A549 (cell line): ENCODE measurements around the gene TMC5. TPM values are rescaled to one million over a fixed set of nuclear protein-coding genes. Genes with fewer than 3 reads are reported as not detected.
"Not testable (repeated sequence)": the region's sequence is repeated elsewhere in the genome, so short reads cannot be mapped to it uniquely, and the experiment has no call there.

Experiments used
- ATAC-seq, 2 experiments: fragments of 200-7000 bp in 1 of 2; fragments of >200 bp in 1 of 2; cut with Nextera tagmentation in 1 of 2; cut with Tn5 transposase in 1 of 2; 3 replicates each; pipeline versions ENCODE4 v1.8.0 to v1.9.1; 2018 to 2020; ENCODE audit warnings: mild to moderate bottlenecking in 1 of 2, moderate library complexity in 1 of 2
- CTCF ChIA-PET: fragments of 300-600 bp; sonication (Branson Sonifier 250); formaldehyde crosslinking; extraction: SDS; loops from one replicate; lab custom pipeline; 2021; ENCODE audit warnings: antibody characterized with exemption, inconsistent platforms; lab: Yijun Ruan, JAX
- POLR2A ChIA-PET: fragments of 350-600 bp; formaldehyde crosslinking; extraction: SDS; loops from one replicate; lab custom pipeline; 2021; ENCODE audit warnings: antibody characterized with exemption, inconsistent platforms; lab: Yijun Ruan, JAX
- DNase-seq, 2 experiments: peaks; one replicate each; pipeline versions ENCODE4 v3.0.0 to v3.0.0-alpha.2; 2011 to 2016; ENCODE audit warnings: low read depth in 1 of 2, low spot score in 1 of 2
- FAIRE-seq: peaks from 2 replicates; lab custom pipeline; 2011; peaks lifted over from hg19 to GRCh38; lab: Jason Lieb, UNC
- H3K27ac ChIP-seq, 2 experiments: fragments of >200 bp; sonication (Bioruptor Twin); formaldehyde crosslinking; 3 replicates each; pipeline ENCODE4 v1.5.1; 2016 to 2017
- H3K4me1 ChIP-seq: fragments of >200 bp; sonication (Bioruptor Twin); formaldehyde crosslinking; 3 replicates; pipeline ENCODE4 v1.6.1; 2016
- H3K4me2 ChIP-seq: fragments of >200 bp; sonication (Bioruptor Twin); formaldehyde crosslinking; 3 replicates; pipeline ENCODE4 v1.6.1; 2016
- H3K4me3 ChIP-seq: fragments of >200 bp; sonication (Bioruptor Twin); formaldehyde crosslinking; 3 replicates; pipeline ENCODE4 v1.5.1; 2016
- H3K9me3 ChIP-seq: fragments of >200 bp; sonication (Bioruptor Twin); formaldehyde crosslinking; 3 replicates; pipeline ENCODE4 v1.6.1; 2016
- CBX2 ChIP-seq: fragments of 200-600 bp; sonication (generic); IDR thresholded peaks from 2 replicates; pipeline ENCODE4 v1.6.1; 2016; ENCODE audit warnings: low read depth, mild to moderate bottlenecking, borderline replicate concordance
- CHD4 ChIP-seq: fragments of 200-600 bp; sonication (generic); IDR thresholded peaks from 2 replicates; pipeline ENCODE4 v1.6.1; 2016; ENCODE audit warnings: antibody characterized with exemption, mild to moderate bottlenecking, borderline replicate concordance
- EHF ChIP-seq: fragments of 250-450 bp; sonication (Bioruptor Pico); IDR thresholded peaks from 2 replicates; pipeline ENCODE4 v1.5.0; 2020; ENCODE audit warnings: mild to moderate bottlenecking
- FOSB ChIP-seq: fragments of 250-450 bp; sonication (Bioruptor Pico); IDR thresholded peaks from 2 replicates; pipeline ENCODE4 v1.5.0; 2020; ENCODE audit warnings: mild to moderate bottlenecking, moderate library complexity
- HEYL ChIP-seq: fragments of 250-450 bp; sonication (Bioruptor Pico); IDR thresholded peaks from 2 replicates; pipeline ENCODE4 v1.8.0; 2021; ENCODE audit warnings: mild to moderate bottlenecking, moderate library complexity
- JUN ChIP-seq, 2 experiments: fragments of >200 bp; sonication (Bioruptor Twin); formaldehyde crosslinking; IDR thresholded peaks; 2 replicates in 1 of 2; 3 replicates in 1 of 2; pipeline ENCODE4 v1.6.1; 2016 to 2017
- KDM1A ChIP-seq: fragments of 200-600 bp; sonication (generic); IDR thresholded peaks from 2 replicates; pipeline ENCODE4 v1.6.1; 2016; ENCODE audit warnings: low read depth, mild to moderate bottlenecking
- MYC ChIP-seq: IDR thresholded peaks from 2 replicates; pipeline ENCODE4 v1.6.1; 2012; ENCODE audit warnings: mild to moderate bottlenecking, inconsistent platforms, low read length, improper control_type of control experiment, borderline replicate concordance
- PHF8 ChIP-seq: fragments of 200-600 bp; sonication (generic); IDR thresholded peaks from 2 replicates; pipeline ENCODE4 v1.6.1; 2016; ENCODE audit warnings: low read depth, mild to moderate bottlenecking, antibody characterized with exemption, moderate library complexity, borderline replicate concordance
- POLR2A ChIP-seq: IDR thresholded peaks from 2 replicates; pipeline ENCODE4 v1.6.1; 2012; ENCODE audit warnings: mild to moderate bottlenecking, low read length
- RAD21 ChIP-seq, 2 experiments: fragments of >200 bp in 1 of 2; sonication (Bioruptor Twin) in 1 of 2; formaldehyde crosslinking in 1 of 2; IDR thresholded peaks in 1 of 2; conservative IDR thresholded peaks in 1 of 2; 2 replicates in 1 of 2; 3 replicates in 1 of 2; pipeline ENCODE4 v1.6.1; 2012 to 2018; ENCODE audit warnings: inconsistent platforms in 1 of 2
- SMC3 ChIP-seq: fragments of >200 bp; sonication (Bioruptor Twin); formaldehyde crosslinking; IDR thresholded peaks from 3 replicates; pipeline ENCODE4 v1.6.1; 2018; ENCODE audit warnings: inconsistent platforms
- TFCP2L1 ChIP-seq: fragments of 250-450 bp; sonication (Bioruptor Pico); IDR thresholded peaks from 2 replicates; pipeline ENCODE4 v1.5.0; 2021; ENCODE audit warnings: mild to moderate bottlenecking
- ZFP36 ChIP-seq: fragments of 450-650 bp; IDR thresholded peaks from 2 replicates; pipeline ENCODE4 v1.6.1; 2014; ENCODE audit warnings: borderline replicate concordance; ENCODE audit not compliant: partially characterized antibody
- ZNF302 ChIP-seq: fragments of 250-450 bp; sonication (Bioruptor Pico); IDR thresholded peaks from 2 replicates; pipeline ENCODE4 v1.9.0; 2021; ENCODE audit warnings: inconsistent platforms, mild to moderate bottlenecking, moderate library complexity
- ZSCAN20 ChIP-seq: fragments of 250-450 bp; sonication (Bioruptor Pico); IDR thresholded peaks from 2 replicates; pipeline ENCODE4 v1.8.0; 2022; ENCODE audit warnings: mild to moderate bottlenecking, moderate library complexity
- WGBS: methylation state at CpG from one replicate; pipeline ENCODE4 v1.1.6; 2017; ENCODE audit errors: missing lambda C conversion rate; 5-methylcytosine and 5-hydroxymethylcytosine counted together
- polyA plus RNA-seq, 4 experiments: library from polyadenylated mRNA; depleted of rRNA in 3 of 4; stranded (reverse); fragments of >200 nt; fragmentation: RNase III in 1 of 4; extraction: RNeasy Plus Mini Kit Qiagen cat#74134 plus additional on column Dnase treatment in 1 of 4; gene quantifications; 2 replicates in 3 of 4; 3 replicates in 1 of 4; pipeline ENCODE4 v1.2.3, GENCODE V29; 2011 to 2017
- TF ChIP-seq, protein P1 (sequence below): fragments of >200 bp; sonication (Bioruptor Twin); formaldehyde crosslinking; IDR thresholded peaks from 3 replicates; pipeline ENCODE4 v1.6.1; 2016
- TF ChIP-seq, protein P2 (sequence below): fragments of >200 bp; sonication (Bioruptor Twin); formaldehyde crosslinking; IDR thresholded peaks from 3 replicates; pipeline ENCODE4 v1.5.1; 2016
- TF ChIP-seq, protein P3 (sequence below): fragments of 250-450 bp; sonication (Bioruptor Pico); IDR thresholded peaks from 2 replicates; pipeline ENCODE4 v1.5.0; 2020; ENCODE audit warnings: low read depth, mild to moderate bottlenecking, moderate library complexity
- TF ChIP-seq, protein P4 (sequence below): IDR thresholded peaks from 2 replicates; pipeline ENCODE4 v1.6.1; 2012; ENCODE audit warnings: low read depth, borderline replicate concordance
- TF ChIP-seq, protein P5 (sequence below): IDR thresholded peaks from 2 replicates; pipeline ENCODE4 v1.6.1; 2012

The TMC5 gene
- polyA plus RNA-seq, 2 of the 4 experiments (the other 2 are of a cell fraction), result 8.3 to 17.1 TPM

DNA sequence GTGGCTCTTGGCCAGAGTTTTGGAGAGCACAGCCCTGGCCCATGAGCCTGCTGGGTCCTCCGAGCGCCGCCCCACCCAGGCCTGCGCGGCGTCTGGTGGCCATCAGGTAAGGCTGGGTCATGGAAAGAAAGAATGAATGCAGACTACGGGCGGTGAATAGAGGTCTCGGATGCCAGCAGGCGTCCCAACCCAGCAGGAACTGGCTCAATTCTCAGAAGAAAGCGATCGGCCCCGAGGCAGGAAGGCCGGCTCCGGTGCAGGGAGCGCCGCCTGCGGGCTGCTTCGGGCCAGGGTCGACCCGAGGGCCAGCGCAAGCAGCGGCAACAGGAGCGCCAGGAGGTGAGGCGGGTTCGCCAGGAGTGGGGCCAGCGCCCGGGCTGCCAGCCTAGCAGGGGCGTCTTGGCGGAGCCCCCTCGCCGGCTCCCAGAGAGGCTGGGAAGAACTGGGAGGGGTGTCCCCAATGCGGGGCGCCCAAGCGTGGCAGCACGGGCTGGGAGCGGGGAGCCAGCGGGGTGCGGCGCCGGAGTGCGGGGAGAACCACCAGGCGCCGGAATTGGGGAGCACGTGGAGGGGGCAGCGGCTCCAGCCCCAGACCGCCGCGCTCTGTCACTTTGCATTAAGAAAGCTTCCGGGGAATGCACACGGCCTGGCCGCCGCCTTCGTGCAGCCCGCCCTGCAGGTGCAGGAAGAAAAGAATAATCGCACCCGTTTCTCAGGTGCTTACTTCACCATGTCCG lies 7.1 kb upstream of the TMC5 start:
- FAIRE-seq, result no peak
- CTCF ChIA-PET, result interaction anchor here (0.6 to 3.0 kb wide), 12 partner anchors 8 to 412 kb away, joined by 3 to 16 read pairs (median 4); no protein-coding TSS in a partner anchor

DNA sequence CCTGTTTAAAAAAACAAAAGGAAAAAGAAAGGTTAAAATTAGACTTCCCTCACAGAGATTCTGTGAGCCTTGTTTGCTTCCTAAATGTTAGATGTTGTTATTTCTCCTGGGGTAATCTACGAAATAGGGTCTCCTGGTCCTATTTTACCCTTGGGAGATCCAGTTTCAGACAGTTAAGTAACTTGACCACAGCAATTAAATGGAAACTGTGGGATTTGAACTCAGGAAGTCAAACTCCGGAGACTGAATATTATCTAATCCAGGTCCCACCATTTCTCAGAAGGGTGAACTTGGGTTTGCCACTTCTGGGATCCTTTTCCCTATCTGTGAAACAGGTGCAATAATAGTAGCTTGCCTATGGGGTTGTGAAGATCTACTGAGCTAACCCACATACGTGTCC lies 6.4 kb upstream of the TMC5 start:
- ATAC-seq, result peak; percentile 37 to 42; a peak in 5 of 6 replicates
- Histone ChIP-seq H3K4me3 (peak overlapping the region; percentile 59), H3K4me2 (peak overlapping the region; percentile 68), H3K27ac (peak overlapping the region; percentile 86 to 95)
- WGBS, result 42% methylated on average over 3 of the region's 3 CpGs
- POLR2A ChIA-PET, result interaction anchor here (0.5 to 2.0 kb wide), 3 partner anchors 8 to 227 kb away, joined by 3 to 12 read pairs (median 3); no protein-coding TSS in a partner anchor
- no peak for TF ChIP-seq ZNF302
- TF ChIP-seq, protein P1, sequence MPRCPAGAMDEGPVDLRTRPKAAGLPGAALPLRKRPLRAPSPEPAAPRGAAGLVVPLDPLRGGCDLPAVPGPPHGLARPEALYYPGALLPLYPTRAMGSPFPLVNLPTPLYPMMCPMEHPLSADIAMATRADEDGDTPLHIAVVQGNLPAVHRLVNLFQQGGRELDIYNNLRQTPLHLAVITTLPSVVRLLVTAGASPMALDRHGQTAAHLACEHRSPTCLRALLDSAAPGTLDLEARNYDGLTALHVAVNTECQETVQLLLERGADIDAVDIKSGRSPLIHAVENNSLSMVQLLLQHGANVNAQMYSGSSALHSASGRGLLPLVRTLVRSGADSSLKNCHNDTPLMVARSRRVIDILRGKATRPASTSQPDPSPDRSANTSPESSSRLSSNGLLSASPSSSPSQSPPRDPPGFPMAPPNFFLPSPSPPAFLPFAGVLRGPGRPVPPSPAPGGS, result no peak
- no peak for TF ChIP-seq MYC
- no peak for TF ChIP-seq KDM1A
- no peak for TF ChIP-seq RAD21 (conservative IDR thresholded peaks at IDR 0.05 in 1 of 2, IDR thresholded peaks at IDR 0.05 in 1 of 2)
- no peak for TF ChIP-seq HEYL
- TF ChIP-seq, protein P2, sequence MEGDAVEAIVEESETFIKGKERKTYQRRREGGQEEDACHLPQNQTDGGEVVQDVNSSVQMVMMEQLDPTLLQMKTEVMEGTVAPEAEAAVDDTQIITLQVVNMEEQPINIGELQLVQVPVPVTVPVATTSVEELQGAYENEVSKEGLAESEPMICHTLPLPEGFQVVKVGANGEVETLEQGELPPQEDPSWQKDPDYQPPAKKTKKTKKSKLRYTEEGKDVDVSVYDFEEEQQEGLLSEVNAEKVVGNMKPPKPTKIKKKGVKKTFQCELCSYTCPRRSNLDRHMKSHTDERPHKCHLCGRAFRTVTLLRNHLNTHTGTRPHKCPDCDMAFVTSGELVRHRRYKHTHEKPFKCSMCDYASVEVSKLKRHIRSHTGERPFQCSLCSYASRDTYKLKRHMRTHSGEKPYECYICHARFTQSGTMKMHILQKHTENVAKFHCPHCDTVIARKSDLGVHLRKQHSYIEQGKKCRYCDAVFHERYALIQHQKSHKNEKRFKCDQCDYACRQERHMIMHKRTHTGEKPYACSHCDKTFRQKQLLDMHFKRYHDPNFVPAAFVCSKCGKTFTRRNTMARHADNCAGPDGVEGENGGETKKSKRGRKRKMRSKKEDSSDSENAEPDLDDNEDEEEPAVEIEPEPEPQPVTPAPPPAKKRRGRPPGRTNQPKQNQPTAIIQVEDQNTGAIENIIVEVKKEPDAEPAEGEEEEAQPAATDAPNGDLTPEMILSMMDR, result no peak
- TF ChIP-seq EHF (CRISPR knock-in tag), result no peak
- TF ChIP-seq, protein P3, sequence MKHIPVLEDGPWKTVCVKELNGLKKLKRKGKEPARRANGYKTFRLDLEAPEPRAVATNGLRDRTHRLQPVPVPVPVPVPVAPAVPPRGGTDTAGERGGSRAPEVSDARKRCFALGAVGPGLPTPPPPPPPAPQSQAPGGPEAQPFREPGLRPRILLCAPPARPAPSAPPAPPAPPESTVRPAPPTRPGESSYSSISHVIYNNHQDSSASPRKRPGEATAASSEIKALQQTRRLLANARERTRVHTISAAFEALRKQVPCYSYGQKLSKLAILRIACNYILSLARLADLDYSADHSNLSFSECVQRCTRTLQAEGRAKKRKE (CRISPR knock-in tag), result no peak
- no peak for TF ChIP-seq CHD4
- TF ChIP-seq, all 56 proteins: peak for 0
- peaks cover 14% of the 10 kb centered on the region for H3K9me3 ChIP-seq
- peaks cover 42% of the 10 kb centered on the region for H3K4me1 ChIP-seq
- CTCF ChIA-PET, result interaction anchor here (0.6 to 3.0 kb wide), 7 partner anchors 9 to 413 kb away, joined by 3 to 16 read pairs (median 4); no protein-coding TSS in a partner anchor
- FAIRE-seq (no peak), DNase-seq (no peak)

More for the DNA sequence above, 7.1 kb upstream of the TMC5 start:
- H3K4me2 ChIP-seq, result peak overlapping the region; percentile 68
- H3K27ac ChIP-seq, result peak overlapping the region; percentile 86 to 95
- DNase-seq, result peak; percentile 62 to 70
- POLR2A ChIA-PET, result interaction anchor here (0.8 to 2.0 kb wide), 2 partner anchors 9 to 17 kb away, joined by 3 to 12 read pairs; no protein-coding TSS in a partner anchor
- H3K4me1 ChIP-seq, result peaks cover 35% of the 10 kb centered on the region
- peak; percentile 96 for ATAC-seq
- TF ChIP-seq TFCP2L1 (CRISPR knock-in tag) (no peak), JUN (IDR thresholded peaks at IDR 0.05) (peak in 1 of 2 experiments; percentile 51; a peak in 1 of 5 replicates), RAD21 (conservative IDR thresholded peaks at IDR 0.05 in 1 of 2, IDR thresholded peaks at IDR 0.05 in 1 of 2) (peak; percentile 43 to 71), POLR2A (peak; percentile 22; the same call in 1 of the 2 replicates), FOSB (CRISPR knock-in tag) (no peak), PHF8 (0 out of 2 replicates have a peak, but pooled peaks have one; percentile 20), ZFP36 (peak; percentile 56), MYC (peak; percentile 48; the same call in 1 of the 2 replicates), CBX2 (no peak), ZNF302 (no peak), SMC3 (peak; percentile 79), ZSCAN20 (CRISPR knock-in tag) (no peak)
- TF ChIP-seq, protein P4, sequence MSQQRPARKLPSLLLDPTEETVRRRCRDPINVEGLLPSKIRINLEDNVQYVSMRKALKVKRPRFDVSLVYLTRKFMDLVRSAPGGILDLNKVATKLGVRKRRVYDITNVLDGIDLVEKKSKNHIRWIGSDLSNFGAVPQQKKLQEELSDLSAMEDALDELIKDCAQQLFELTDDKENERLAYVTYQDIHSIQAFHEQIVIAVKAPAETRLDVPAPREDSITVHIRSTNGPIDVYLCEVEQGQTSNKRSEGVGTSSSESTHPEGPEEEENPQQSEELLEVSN, result peak; percentile 53; the same call in 1 of the 2 replicates
- TF ChIP-seq, protein P5, sequence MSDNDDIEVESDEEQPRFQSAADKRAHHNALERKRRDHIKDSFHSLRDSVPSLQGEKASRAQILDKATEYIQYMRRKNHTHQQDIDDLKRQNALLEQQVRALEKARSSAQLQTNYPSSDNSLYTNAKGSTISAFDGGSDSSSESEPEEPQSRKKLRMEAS, result peak; percentile 85
- TF ChIP-seq, protein P2, result peak; percentile 56
- H3K4me3 ChIP-seq, result peak overlapping the region; percentile 59
- H3K9me3 ChIP-seq, result peaks cover 14% of the 10 kb centered on the region
- WGBS, result under 1% methylated on average over 30 of the region's 58 CpGs

DNA sequence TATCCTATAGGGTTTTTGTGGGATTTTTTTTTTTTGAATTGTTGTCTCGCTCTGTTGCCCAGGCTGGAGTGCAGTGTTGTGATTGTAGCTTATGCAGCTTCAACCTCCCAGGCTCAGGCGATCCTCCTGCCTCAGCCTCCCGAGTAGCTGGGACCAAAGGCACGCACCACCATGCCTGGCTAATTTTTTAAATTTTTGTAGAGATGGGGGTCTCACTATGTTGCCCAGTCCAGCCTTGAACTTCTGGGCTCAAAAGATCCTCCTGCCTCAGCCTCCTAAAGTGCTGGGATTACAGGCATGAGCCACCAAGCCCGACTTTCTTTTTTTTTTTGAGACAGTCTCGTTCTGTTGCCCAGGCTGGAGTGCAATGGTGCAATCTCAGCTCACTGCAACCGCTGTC lies 5.6 kb upstream of the TMC5 start:
- WGBS, result 93% methylated on average over 7 of the region's 7 CpGs
- Histone ChIP-seq H3K9me3 (peaks cover 12% of the 10 kb centered on the region), H3K4me1 (peaks cover 43% of the 10 kb centered on the region), H3K4me2 (peak overlapping the region; percentile 68)
- ATAC-seq, FAIRE-seq, H3K27ac ChIP-seq, DNase-seq, H3K4me3 ChIP-seq: not testable (repeated sequence)
- CTCF ChIA-PET, result interaction anchor here (0.8 to 3.0 kb wide), 4 partner anchors 9 to 90 kb away, joined by 4 to 16 read pairs (median 8); no protein-coding TSS in a partner anchor
- POLR2A ChIA-PET, result interaction anchor here (0.5 kb wide), 1 partner anchor 228 kb away, joined by 3 read pairs; no protein-coding TSS in a partner anchor
